NAMALWA (cell line): ENCODE data around the gene BCAN.

Experiments used
- DNase-seq: peaks from one replicate; pipeline ENCODE4 v3.0.0-alpha.2; 2015; ENCODE audit warnings: low spot score

Gene BCAN

GRCh38 chr1:156677616-156678596 lies 36.0 kb downstream of the BCAN start:
- DNase-seq: peak; percentile 55

GRCh38 chr1:156680056-156680455 lies 38.1 kb downstream of the BCAN start:
- DNase-seq: no peak

DNA sequence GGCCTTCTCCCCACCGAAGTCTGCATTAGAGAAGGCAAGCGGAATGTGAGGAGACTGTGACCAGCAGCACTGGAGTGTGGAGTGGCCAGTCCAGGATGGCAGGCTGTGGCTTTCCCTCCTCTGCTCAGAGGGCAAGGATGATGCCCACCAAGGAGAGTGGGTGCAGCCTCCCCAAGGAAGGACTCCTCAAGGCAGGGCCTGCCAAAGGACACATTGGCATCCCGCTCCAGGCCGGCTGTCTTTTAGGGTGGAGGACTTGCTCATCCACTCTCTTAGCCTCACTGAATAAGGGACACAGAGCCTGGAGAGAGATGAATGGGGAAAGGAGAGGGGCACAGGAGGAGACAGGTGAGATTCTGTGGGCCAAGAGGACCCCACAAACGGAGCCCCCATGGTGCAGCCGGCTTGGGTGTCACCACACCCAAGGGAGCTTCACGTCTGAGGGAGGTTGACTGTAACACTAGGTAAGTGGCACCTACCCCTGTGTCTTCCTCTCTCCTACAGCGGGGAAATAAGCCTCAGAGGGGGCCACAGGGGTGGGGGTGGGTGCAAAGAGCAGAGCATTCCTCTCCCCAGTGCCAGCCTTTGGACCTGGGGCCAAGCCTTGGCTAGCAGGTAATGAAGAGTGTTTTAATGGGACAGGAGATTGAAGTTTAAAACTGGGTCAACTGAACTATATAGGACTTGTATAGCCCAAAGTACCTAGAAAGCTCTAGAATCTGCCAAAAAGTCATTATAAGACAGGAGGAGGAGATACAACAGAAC lies 39.5 kb downstream of the BCAN start:
- no peak for DNase-seq

DNA sequence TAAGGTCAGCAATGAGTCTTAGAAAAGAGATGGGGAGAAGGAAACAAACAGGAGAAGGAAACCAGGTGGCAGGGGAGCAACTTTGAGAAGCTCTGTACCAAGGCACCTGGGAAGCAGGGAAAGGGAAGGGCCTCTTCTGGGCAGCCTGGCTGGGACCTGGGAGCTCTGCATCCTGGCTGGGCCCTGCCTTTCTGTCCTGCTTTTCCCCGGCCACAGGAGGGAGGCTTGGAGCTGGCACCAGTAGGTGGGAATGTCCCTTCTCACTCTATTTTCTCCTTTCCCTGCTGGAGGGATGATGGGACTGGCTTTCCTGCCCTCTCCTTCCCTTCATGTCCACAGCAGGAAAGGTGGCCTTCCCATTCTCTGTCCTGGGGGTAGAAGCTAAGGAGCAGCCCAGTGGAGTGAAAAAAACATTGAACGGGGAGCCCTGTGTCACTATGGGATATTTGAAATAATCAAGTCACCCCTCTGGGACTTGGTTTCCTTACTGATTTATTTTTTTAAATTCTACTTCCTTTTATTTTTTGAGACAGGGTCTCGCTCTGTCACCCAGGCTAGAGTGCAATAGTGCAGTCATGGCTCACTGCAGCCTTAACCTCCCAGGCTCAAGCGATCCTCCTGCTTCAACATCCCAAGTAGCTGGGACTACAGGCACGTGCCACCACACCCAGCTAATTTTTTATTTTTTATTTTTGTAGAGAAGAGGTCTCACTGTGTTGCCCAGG lies 40.4 kb downstream of the BCAN start:
- no peak for DNase-seq

DNA sequence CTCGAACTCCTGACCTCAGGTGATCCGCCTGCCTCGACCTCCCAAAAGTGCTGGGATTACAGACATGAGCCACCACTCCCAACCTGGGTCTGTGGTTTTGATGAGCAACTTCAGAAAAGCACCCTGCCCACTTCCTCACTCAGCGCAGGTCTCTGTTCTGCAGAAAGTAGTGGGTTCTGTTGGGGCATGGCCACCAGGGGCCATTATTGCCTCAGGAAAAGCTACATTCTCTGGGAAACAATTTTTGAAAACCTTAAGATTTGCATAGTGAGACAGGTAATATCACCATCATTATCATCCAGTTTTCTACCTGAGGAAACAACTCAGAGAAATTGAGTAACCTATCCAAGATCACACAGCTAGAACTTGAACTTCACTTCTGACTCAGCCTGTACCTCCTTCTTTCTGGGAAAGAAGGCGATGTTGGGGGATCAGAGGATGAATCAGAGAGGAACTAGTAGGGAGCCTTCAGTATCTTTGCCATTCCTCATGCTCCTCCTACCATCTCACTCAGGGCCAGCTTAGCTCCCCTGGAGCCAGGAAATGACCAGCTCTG lies 42.4 kb downstream of the BCAN start:
- DNase-seq: no peak

GRCh38 chr1:156689035-156689952 lies 47.4 kb downstream of the BCAN start:
- peak; percentile 95 for DNase-seq

- no peak for DNase-seq
Measured at GRCh38 chr1:156689953-156690674, 48.2 kb downstream of the BCAN start.

GRCh38 chr1:156690675-156691036 lies 48.7 kb downstream of the BCAN start:
- no peak for DNase-seq

DNA sequence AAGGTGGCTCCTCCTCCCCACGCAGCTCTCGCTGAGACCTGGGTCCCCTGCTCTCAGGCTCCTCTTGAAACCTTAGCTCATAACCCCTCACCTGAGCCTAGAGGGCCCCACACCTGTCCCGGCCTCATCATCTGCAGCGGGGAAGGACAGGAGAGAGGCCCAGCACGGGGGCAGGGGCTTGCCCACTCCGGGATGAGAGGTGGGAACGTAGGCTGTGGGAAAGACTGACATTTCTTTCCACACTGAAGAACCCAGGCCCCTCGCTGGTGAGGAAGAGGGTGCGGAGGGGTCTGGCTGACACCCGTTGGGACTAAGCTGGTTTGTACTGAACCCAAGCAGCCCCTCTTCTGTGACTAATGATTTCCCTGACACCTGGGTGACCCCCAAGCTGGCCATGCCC lies 49.3 kb downstream of the BCAN start:
- DNase-seq: no peak

DNA sequence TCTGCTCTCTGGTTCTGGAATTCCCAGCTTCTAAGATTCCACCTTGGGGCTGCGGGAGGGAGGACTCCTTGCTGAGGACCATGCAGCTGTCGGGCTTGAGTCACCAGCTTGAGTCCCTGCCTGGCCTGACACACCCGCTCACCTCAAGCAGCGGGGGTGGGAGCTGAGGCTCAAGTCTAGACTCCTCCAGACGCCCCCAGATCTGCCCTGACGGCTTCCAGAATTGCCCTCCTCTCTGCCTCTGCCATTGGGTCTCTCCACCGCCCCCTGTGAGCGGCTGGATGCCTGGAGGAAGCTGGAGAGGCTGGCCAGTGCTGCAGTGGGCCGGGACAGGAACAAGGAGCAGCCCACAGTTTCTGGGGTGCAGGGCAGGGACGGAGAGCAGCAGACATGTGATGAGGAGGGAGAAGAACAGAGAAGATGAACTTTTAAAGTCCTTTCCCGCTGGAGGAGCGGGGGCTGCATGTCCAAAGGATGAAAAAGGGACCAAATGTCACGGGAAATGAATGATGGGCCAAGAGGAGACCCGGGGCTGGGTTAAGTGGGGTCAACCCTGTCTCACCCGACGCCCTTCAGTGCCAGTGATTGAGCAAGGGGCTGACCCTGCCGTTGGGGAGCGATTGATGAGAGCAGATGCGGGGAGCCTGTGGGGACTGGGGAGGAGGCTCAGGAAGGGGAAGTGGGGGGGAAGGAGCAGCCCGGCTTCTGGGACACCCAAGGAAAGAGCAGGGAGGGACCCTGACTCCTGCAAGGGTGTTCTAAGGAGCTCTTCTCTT lies 49.9 kb downstream of the BCAN start:
- DNase-seq: no peak

DNA sequence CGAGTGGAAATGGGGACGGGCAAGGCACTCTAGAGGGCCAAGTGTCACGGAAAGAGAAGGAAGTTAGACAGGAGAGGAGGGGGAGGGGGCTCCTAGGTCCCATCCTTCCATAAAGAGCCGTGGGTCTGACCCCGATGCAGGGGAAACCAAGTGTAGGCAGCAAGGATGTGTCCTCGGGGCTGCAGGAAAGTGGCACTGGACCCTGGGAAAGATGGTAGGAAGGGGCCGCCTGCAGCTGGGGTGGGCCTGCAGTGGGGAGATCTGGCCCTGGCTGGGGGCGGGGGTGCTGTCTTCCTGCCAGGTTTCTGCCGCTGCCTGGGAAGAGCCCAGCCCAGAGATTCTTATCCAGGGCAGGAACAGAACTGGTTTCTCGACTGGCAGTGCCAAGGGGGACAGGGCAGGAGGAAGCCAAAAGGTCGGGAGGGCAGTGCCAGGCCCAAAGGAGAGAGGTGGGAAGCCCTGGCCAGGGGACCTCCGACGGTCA lies 50.6 kb downstream of the BCAN start:
- no peak for DNase-seq

DNA sequence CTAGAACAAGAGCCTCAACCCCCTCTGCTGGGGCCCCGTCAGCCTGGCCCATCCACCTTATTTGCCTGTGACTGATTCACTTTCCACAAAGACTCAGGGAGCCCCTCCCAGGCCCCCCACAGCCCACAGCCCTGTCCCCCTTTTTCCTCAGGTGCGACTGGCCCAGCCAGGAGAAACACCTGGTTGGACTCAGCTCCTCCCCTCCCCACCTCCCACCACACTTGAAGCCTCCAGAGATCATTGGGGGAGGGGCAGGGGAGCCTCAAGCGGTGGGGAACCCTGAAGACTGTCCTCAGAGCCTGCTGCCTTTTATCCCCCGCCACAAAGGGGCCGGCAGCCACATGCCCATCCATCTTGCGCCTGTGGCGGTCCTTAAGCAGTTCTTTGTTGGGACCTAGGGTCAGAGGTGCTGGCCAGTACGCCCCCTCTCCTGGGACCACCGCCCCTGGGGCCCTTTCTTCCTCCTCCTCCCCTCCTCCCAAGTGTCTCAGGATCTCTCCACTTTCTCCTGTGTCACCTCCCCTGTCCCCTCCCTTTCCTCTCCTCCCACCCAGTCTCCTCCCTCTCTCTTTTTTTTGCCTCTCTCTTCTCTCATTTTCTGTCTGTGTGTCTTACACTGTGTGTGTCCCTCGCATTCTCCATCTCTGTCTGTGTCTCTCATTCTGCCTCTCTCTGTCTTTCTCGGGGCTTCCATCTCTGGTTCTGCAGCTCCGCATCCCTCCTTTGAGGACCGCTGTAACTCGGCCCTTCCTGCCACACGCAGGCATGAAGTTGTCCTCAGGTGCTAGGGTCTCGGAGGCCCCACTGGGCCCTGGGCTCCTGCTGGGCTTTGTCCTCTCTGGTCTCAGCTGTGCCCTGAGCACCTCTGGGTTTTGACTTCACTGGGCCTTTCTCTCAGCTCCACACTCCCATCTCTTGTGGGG lies 51.3 kb downstream of the BCAN start:
- DNase-seq: no peak

DNA sequence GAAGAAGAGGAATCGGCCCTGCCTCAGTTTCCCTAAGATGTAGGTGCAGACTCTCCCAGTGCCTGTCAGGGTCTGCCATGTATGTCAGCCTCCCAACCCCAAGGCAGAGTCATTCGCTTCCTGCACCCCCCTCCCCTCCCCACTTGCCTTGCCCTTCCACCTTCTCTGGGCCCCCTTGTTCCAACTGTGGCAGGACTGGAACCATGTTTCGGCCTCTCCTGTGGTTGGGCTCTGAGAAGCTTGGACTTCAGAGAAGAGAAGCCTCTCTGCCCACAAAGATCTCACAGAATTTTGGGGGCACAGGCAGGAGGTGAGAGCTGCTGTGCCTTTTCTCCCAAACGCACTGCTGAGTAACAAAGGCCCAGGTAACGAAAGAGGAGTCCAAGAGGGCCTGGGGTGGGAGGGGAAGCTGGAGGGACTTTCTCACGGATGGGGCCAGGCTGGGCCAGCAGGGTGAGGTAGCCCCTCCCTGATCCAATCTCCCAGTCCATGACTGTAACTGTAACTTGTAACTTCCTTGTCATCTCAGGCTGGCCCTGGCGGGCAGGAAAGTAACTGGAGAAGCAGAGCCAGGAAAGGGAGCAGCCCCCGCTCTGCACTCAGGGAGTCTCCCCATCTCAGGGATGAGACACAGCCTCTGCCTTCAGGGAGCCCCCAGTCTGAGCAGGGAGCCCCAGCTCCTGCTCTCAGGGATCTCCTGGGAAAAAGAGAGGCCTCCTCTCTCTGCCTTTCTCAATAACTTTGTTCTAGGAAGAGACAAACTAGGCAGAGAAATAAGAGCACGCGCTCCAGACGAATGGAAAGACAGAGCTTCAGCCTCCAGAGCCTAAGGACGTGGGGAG lies 52.2 kb downstream of the BCAN start:
- no peak for DNase-seq

- no peak for DNase-seq
Measured at GRCh38 chr1:156694690-156694962, 52.7 kb downstream of the BCAN start.

DNA sequence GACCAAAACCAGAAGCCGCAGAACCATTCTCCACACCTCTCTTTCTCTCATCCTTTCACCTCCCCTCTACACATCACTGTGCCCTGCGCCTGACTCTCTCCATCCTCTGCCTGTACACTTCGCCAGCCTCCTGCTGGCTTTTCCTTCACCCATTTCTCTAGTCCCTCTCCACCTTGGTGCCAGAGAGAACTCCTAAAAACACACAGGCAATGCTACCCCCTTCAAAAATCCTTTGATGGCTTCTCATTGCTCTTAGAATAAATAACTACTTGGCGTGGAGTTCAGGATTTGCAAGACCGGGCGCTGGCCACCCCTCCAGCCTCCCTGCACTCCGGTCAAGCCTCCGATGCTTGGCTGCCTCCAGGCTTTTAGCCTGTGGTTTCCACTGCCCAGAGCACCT lies 54.8 kb downstream of the BCAN start:
- no peak for DNase-seq

GRCh38 chr1:156697481-156697880 lies 55.6 kb downstream of the BCAN start:
- DNase-seq: no peak

- DNase-seq: no peak
Measured at GRCh38 chr1:156698995-156699394, 57.1 kb downstream of the BCAN start.
